Measurements from ENCODE around the gene ART3. TPM values are rescaled to one million over a fixed set of nuclear protein-coding genes. Genes with fewer than 3 reads are reported as not detected.
"Not testable (repeated sequence)": the region's sequence is repeated elsewhere in the genome, so short reads cannot be mapped to it uniquely, and the experiment has no call there.

The ART3 gene, protein sequence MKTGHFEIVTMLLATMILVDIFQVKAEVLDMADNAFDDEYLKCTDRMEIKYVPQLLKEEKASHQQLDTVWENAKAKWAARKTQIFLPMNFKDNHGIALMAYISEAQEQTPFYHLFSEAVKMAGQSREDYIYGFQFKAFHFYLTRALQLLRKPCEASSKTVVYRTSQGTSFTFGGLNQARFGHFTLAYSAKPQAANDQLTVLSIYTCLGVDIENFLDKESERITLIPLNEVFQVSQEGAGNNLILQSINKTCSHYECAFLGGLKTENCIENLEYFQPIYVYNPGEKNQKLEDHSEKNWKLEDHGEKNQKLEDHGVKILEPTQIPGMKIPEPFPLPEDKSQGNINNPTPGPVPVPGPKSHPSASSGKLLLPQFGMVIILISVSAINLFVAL
- not detected in 2 replicates for total RNA-seq (2014; rRNA removed; shearing (Covaris generic))

DNA sequence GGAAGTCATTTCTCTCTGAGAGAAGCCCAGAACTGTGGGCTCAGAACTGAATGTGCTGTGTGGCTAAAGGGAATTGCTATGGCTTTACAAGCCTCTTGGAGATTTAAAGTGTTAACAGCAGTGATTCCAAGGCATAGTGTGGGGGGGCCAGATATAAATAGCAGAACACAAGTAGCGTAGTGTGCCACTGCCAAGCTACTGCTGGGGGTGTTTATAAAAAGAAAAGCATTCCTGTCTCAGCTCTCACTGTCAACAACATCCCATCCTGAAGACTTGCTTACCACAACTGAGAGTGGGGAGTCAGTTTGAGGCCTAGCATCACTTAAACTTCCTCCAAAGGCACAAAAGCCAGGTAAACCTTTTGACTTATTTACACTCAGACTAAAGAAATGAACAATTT, at the start of gene ART3:
Gene ART3 (plus strand): TSS at position 242 of the 400 bp plus-strand sequence. CDS start 1,181 bp downstream, outside the sequence.
- in situ Hi-C loops (cut with HindIII; ENCODE audit: low sequenced_read_pairs): no loop called here
- DNase-seq (ENCODE audit: low spot score): peak; percentile 88

DNA sequence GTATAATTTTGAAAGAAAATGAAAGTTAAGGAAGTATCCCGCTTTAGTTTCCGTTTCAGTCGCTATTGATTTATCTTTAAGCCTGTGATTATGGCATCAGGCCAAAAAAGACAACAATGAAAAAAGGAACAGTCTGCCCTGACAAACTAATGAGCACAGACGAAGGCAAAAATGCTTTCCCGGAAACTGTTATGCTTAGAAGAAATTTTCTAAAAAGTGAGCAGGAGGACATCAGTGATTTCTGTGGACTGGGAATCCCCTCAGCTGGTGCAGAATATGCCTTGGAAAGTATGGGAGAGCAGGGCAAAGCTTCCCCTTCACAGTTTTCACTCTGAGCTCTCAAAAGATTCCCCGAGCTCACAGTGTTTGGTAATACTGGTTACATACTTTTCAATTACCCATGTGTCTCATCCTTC, 46.2 kb upstream of the ART3 start:
- DNase-seq (ENCODE audit: low spot score): no peak
- in situ Hi-C loops (cut with HindIII; ENCODE audit: low sequenced_read_pairs): no loop called here

GRCh38 chr4:76029300-76029699, 45.2 kb upstream of the ART3 start:
- DNase-seq (ENCODE audit: low spot score): no peak
- in situ Hi-C loops (cut with HindIII; ENCODE audit: low sequenced_read_pairs): no loop called here

- in situ Hi-C loops (cut with HindIII; ENCODE audit: low sequenced_read_pairs): no loop called here
- no peak for DNase-seq (ENCODE audit: low spot score)
These were observed 39.4 kb upstream of the ART3 start for GRCh38 chr4:76035141-76035540.

DNA sequence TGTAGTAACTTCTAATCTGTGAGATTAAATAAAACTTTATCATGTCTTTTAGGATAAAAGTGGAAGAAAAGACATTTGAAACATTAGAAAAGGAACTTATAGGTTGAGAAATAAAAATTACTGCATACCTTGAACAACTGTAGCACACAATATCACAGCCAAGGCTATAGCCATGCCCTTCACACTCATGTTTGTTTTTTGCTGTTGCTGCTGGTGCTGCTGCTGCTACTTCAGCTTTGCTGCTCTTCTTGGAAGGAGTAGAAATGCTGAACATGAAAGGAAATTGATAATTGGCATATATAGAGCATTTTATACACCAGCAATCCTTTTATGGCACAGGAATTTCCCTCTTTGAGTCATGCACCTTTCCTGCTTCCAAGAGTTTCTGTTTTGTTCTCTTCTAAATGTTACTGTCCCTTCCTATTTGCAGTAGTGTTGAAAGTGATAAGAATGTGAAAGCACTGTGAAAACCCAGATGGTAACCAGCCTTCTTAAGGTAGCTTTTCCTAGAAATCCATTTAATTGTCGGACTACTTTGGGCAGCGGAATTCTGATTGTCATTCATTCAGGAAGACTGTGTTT, 38.6 kb upstream of the ART3 start, which contains the start of gene CXCL11:
Gene CXCL11 (minus strand): TSS at position 272 of the 582 bp plus-strand sequence. CDS start 83 bp downstream, at position 189.
- DNase-seq (ENCODE audit: low spot score): no peak
- in situ Hi-C loops (cut with HindIII; ENCODE audit: low sequenced_read_pairs): no loop called here

DNA sequence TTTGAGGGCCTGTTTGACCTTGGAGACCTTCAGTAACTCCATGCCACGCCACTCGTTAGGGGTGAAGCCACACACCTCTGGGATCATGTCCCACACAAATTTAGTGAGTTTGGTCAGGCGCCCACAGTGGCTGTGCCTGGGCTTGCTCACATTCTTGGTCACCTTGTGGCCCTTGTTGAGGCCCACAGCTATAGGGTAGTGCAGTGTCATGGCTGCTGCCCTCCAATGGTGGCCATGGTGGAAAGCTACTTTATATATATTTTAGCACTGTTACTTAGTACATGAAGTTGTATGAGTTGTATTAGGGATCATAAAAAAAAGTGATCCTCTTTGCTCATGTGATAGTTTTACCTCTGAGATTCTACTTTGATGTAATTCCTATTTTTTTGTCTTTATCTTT, 37.7 kb upstream of the ART3 start:
- in situ Hi-C loops (cut with HindIII; ENCODE audit: low sequenced_read_pairs): no loop called here
- no peak for DNase-seq (ENCODE audit: low spot score)

DNA sequence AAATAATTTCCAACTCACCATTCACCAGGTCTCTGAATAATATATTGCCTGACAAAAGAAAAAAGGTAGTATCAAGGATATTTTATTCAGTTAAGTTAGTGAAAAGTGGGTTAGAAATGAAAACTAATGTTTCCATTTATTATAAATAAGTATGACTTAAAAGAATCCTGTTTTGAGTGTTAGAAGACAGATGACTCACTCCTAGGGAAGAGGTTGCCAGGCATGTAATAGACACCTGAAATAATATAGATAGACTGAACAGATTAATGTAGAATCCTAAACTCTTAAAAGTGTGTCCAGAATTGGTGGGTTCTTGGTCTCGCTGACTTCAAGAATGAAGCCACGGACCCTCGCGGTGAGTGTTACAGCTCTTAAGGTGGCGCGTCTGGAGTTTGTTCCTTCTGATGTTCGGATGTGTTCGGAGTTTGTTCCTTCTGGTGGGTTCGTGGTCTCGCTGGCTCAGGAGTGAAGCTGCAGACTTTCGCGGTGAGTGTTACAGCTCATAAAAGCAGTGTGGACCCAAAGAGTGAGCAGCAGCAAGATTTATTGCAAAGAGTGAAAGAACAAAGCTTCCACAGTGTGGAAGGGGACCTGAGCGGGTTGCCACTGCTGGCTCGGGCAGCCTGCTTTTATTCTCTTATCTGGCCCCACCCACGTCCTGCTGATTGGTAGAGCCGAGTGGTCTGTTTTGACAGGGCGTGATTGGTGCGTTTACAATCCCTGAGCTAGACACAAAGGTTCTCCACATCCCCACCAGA, 32.1 kb upstream of the ART3 start:
- in situ Hi-C loops (cut with HindIII; ENCODE audit: low sequenced_read_pairs): not testable (repeated sequence)

GRCh38 chr4:76043306-76043705, 31.2 kb upstream of the ART3 start:
- DNase-seq (ENCODE audit: low spot score); in situ Hi-C loops (cut with HindIII; ENCODE audit: low sequenced_read_pairs): not testable (repeated sequence)

More for the DNA sequence above, 32.1 kb upstream of the ART3 start:
- DNase-seq (ENCODE audit: low spot score): not testable (repeated sequence)

GRCh38 chr4:76044686-76045085, 29.8 kb upstream of the ART3 start:
- in situ Hi-C loops (cut with HindIII; ENCODE audit: low sequenced_read_pairs); DNase-seq (ENCODE audit: low spot score): not testable (repeated sequence)

- DNase-seq (ENCODE audit: low spot score); in situ Hi-C loops (cut with HindIII; ENCODE audit: low sequenced_read_pairs): not testable (repeated sequence)
These were observed 24.6 kb upstream of the ART3 start for GRCh38 chr4:76049860-76050416.

DNA sequence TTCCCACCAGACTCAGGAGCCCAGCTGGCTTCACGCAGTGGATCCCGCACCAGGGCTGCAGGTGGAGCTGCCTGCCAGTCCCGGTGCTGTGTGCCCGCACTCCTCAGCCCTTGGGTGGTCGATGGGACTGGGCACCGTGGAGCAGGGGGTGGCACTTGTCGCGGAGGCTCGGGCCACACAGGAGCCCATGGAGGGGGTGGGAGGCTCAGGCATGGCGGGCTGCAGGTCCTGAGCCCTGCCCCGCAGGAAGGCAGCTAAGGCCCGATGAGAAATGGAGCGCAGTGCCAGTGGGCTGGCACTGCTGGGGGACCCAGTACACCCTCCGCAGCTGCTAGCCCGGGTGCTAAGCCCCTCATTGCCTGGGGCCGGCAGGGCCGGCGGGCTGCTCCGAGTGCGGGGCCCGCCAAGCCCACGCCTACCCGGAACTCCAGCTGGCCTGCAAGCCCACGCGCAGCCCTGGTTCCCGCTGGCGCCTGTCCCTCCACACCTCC, 23.9 kb upstream of the ART3 start:
- in situ Hi-C loops (cut with HindIII; ENCODE audit: low sequenced_read_pairs); DNase-seq (ENCODE audit: low spot score): not testable (repeated sequence)

DNA sequence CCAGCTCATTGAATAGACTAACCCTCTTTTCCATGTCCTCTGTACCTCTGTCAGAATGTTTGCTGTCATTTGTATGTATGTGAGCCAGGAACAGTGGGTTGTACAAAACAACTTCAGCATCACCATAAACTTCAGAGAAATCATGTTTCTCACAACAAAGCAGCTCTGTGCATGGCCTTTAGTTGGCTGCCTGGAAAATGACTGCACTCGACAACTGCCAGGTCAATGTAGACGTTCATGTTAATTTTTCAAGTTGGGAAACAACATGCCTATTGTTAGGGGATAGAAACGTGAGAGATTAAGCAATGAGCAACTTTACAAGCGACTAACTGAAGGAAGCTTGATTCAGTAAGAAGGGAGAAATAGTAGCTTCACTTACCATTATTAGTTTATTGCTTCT, 20.8 kb upstream of the ART3 start:
- in situ Hi-C loops (cut with HindIII; ENCODE audit: low sequenced_read_pairs): no loop called here
- DNase-seq (ENCODE audit: low spot score): no peak

DNA sequence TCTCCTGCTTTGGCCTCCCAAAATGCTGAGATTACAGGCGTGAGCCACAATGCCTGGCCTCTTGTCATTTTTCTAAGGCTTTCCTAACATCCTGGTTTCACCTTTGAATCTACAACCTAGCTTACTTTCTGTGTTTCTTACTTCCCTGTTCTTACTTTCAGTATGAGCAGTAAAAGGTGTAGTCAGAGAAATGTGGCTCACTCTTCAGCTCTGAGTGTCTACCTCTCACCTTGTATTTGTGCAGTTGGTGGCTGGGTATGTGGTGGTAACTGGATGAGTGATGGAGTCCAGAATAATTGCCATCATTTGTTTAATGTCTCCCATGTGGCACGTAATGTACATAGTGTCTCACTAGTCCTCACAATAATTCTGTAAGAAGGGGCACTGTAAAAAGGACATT, 19.5 kb upstream of the ART3 start:
- no peak for DNase-seq (ENCODE audit: low spot score)
- in situ Hi-C loops (cut with HindIII; ENCODE audit: low sequenced_read_pairs): no loop called here

DNA sequence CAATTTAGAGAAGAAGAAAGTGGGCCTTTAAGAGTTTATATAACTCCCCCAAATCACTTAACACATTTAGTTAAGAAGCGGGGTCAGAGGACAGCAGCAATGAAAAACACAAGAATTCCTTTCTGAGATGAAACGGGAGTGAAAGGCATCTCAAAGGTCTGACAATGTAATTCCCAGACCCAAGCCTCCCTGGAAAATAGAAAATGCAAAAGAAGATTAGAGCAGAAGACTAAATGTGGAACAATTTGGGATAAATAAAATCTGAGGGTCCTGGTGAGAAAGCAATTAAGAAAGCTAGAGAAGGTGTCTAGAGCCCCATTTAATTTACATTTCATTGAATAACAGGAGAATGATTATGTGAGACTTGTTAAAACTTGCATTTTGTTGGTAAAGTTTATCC, 19.1 kb upstream of the ART3 start:
- no peak for DNase-seq (ENCODE audit: low spot score)
- in situ Hi-C loops (cut with HindIII; ENCODE audit: low sequenced_read_pairs): no loop called here

DNA sequence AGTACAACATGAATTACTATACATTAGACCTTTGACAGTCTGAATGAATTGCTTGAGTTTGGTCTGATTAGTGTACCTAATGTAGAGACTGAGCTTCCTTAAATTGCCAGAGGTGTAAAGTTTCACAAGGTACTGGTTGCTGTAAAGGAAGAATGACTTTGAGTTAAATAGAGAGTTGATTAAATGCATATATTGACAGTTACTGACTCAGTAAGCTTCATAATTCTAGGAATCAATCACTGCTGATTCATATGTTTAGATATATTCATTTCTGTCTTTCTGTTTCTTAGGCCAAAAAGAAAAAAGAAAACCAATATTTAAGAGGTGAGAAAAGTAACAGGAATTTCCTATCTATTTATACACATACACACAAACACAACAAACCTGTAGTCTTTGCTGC, 16.2 kb upstream of the ART3 start:
- in situ Hi-C loops (cut with HindIII; ENCODE audit: low sequenced_read_pairs): no loop called here
- DNase-seq (ENCODE audit: low spot score): no peak

DNA sequence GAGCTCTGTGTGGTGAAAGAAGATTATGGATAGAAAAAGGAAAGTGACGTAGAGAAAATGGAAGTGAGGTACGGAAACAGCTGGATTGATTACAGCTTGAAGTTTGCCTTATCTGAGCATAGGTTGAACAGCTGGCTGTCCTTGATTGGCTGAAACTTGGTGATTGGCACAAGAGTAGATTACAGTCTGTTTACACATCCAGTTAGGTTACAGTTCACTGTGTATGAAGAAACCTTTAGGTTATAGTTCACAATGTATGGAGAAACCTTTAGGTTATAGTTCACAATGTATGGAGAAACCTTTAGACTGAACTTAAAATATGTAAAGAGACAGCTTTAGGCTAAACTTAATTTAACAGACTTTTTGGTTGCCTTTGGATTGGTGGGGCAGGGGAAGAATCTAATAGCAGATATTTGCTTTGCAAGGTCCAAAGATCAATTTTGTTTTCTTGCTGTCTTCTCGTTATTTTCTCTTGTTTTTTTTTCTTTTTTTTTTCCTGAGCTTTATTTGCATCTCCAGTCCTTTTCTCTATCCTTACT, 15.6 kb upstream of the ART3 start:
- in situ Hi-C loops (cut with HindIII; ENCODE audit: low sequenced_read_pairs): no loop called here
- no peak for DNase-seq (ENCODE audit: low spot score)

DNA sequence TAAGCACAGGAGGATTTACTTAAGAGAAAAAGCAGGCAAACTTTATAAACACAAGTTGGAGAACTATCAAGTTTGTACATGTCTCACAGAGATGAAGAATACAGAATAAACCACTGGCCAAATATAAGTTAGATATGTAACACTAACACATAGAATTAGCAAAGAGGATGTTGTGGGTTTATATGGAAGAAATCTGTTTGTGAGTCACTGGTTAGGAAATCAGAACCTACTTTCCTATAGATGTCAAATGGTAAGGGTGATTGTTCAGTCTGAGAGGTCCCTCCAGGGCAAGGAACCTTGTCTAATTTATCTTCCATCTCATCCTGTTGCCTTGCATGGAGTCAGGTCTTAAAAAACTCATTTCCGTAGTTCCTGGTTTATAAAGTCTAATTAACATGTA, 14.8 kb upstream of the ART3 start:
- in situ Hi-C loops (cut with HindIII; ENCODE audit: low sequenced_read_pairs): no loop called here
- no peak for DNase-seq (ENCODE audit: low spot score)

GRCh38 chr4:76060506-76060905, 14.0 kb upstream of the ART3 start:
- in situ Hi-C loops (cut with HindIII; ENCODE audit: low sequenced_read_pairs): no loop called here

DNA sequence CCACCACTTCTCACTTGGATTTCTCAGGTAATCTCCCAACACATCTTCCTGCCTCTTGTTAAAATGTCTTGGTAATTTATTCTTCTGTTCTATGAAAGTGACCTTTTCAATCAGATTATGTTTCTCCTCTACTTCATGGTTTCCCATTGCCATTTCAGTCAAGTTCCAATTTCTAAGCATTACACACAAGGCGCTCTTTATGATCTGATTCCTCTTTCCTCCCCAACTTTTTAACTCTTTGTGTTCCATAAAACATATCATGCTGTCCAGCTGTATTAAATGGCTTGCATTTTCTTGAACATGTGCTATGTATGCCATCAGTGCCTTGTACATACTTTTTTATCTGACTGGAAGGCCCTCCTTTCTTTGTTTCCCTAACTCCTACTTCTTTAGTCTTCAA, 13.1 kb upstream of the ART3 start:
- in situ Hi-C loops (cut with HindIII; ENCODE audit: low sequenced_read_pairs): no loop called here
- no peak for DNase-seq (ENCODE audit: low spot score)

More at GRCh38 chr4:76060506-76060905, 14.0 kb upstream of the ART3 start:
- DNase-seq (ENCODE audit: low spot score): no peak
